ENCODE measurements around the gene ZNF521. TPM values are rescaled to one million over a fixed set of nuclear protein-coding genes. Genes with fewer than 3 reads are reported as not detected.
A peak's percentile ranks its signal among the peaks of the same experiment; 100 is the strongest.
"Not testable (repeated sequence)": the region's sequence is repeated elsewhere in the genome, so short reads cannot be mapped to it uniquely, and the experiment has no call there.

The ZNF521 gene
- total RNA-seq, 1 experiment from 2014 or later: 5.1 TPM

DNA sequence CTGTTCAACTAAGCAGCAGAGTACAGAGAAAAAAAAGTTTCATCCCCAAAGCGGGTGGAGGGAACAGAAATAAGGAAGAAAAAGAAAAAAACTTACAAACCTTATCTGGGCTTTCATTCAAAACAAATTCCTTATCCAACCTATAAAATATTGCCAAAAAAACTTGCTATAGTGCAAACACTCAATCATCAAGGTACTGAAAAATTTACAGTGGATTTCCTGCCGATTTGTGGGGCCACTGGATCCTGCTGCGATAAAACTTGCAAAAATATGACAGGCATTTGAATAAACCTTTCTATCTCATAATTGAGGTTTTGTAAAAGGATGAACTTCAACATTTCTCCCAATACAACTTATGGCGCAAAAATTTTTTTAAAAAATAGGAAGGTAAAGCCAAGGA, 77.0 kb downstream of the ZNF521 start:
- Histone ChIP-seq H3K36me3 (replicated peaks; ENCODE audit: control insufficient read depth, insufficient read depth, low read length) (no peaks in the 10 kb centered on the region), H3K27me3 (ENCODE audit: control insufficient read depth, insufficient read depth, low read length) (no peaks in the 10 kb centered on the region), H3K4me3 (ENCODE audit: insufficient read depth, low read depth, low read length) (no peak overlapping the region)
- DNase-seq: no peak

DNA sequence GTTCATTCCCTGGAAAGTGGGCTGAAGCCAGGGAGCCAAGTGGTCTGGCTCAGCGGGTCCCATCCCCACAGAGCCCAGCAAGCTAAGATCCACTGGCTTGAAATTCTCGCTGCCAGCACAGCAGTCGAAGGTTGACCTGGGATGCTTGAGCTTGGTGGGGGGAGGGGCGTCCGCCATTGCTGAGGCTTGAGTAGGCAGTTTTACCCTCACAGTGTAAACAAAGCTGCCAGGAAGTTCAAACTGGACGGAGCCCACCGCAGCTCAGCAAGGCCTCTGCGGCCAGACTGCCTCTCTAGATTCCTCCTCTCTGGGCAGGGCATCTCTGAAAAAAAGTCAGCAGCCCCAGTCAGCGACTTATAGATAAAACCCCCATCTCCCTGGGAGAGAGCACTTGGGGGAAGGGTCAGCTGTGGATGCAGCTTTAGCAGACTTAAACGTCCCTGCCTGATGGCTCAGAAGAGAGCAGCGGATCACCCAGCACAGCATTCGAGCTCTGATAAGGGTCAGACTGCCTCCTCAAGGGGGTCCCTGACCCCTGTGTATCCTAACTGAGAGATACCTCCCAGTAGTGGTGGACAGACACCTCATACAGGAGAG, 84.9 kb downstream of the ZNF521 start:
- not testable (repeated sequence) for H3K36me3 ChIP-seq (replicated peaks; ENCODE audit: control insufficient read depth, insufficient read depth, low read length); DNase-seq; H3K27me3 ChIP-seq (ENCODE audit: control insufficient read depth, insufficient read depth, low read length); H3K4me3 ChIP-seq (ENCODE audit: insufficient read depth, low read depth, low read length)

GRCh38 chr18:25262920-25263319, 89.0 kb downstream of the ZNF521 start:
- no peak overlapping the region for H3K4me3 ChIP-seq (ENCODE audit: insufficient read depth, low read depth, low read length)
- H3K36me3 ChIP-seq (replicated peaks; ENCODE audit: control insufficient read depth, insufficient read depth, low read length): no peaks in the 10 kb centered on the region
- no peak for DNase-seq
- H3K27me3 ChIP-seq (ENCODE audit: control insufficient read depth, insufficient read depth, low read length): peaks cover 2% of the 10 kb centered on the region; the same call in 1 of the 2 replicates

DNA sequence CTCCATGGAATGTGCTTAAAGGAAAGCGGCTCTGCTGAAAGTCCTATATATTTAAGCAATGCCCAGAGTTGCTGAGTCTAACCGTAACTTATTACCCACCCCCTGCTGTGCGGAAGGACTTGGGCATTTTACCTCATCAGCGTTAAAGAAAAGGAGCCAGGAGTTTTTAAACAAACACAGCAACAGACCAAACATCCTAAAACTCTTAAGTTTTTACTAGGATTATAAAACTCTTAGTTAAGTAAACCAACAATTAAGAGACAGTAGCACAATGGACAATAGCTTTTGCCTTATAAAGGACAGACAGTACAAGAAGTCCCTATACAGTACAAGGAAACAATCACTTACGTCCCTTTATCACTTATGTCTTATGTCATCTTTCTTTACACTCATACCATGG, 90.2 kb downstream of the ZNF521 start:
- DNase-seq: no peak
- no peak overlapping the region for H3K4me3 ChIP-seq (ENCODE audit: insufficient read depth, low read depth, low read length)
- peaks cover 2% of the 10 kb centered on the region; the same call in 1 of the 2 replicates for H3K27me3 ChIP-seq (ENCODE audit: control insufficient read depth, insufficient read depth, low read length)
- no peaks in the 10 kb centered on the region for H3K36me3 ChIP-seq (replicated peaks; ENCODE audit: control insufficient read depth, insufficient read depth, low read length)

DNA sequence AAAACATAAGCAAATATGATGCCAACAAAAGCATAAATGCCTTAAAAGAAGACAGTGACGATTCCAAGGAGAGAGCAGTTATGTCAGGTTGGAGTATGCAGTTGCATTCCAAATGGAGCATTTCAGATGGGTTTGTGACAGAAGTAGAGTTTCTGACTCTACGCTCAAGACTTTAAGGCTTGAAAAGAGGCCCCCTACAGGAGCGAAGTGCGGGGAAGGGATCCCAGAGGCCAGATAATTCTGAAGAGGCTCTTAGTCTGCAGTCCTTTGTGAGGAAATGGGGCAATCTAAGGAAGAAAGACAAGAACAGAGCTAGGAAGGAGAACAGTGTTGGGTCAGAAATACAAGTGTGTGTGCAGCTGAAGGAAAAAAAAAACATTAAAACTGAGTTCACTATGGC, 95.5 kb downstream of the ZNF521 start:
- peak; percentile 18 for DNase-seq
- Histone ChIP-seq H3K4me3 (ENCODE audit: insufficient read depth, low read depth, low read length) (no peak overlapping the region), H3K27me3 (ENCODE audit: control insufficient read depth, insufficient read depth, low read length) (peaks cover 2% of the 10 kb centered on the region; the same call in 1 of the 2 replicates), H3K36me3 (replicated peaks; ENCODE audit: control insufficient read depth, insufficient read depth, low read length) (no peaks in the 10 kb centered on the region)

GRCh38 chr18:25253779-25254178, 98.2 kb downstream of the ZNF521 start:
- Histone ChIP-seq H3K4me3 (ENCODE audit: insufficient read depth, low read depth, low read length) (no peak overlapping the region), H3K27me3 (ENCODE audit: control insufficient read depth, insufficient read depth, low read length) (no peaks in the 10 kb centered on the region), H3K36me3 (replicated peaks; ENCODE audit: control insufficient read depth, insufficient read depth, low read length) (no peaks in the 10 kb centered on the region)
- no peak for DNase-seq

- no peaks in the 10 kb centered on the region for H3K27me3 ChIP-seq (ENCODE audit: control insufficient read depth, insufficient read depth, low read length)
- DNase-seq: no peak
- H3K4me3 ChIP-seq (ENCODE audit: insufficient read depth, low read depth, low read length): no peak overlapping the region
- no peaks in the 10 kb centered on the region for H3K36me3 ChIP-seq (replicated peaks; ENCODE audit: control insufficient read depth, insufficient read depth, low read length)
Measured at GRCh38 chr18:25253136-25253535, 98.8 kb downstream of the ZNF521 start.

- Histone ChIP-seq H3K4me3 (ENCODE audit: insufficient read depth, low read depth, low read length) (no peak overlapping the region), H3K27me3 (ENCODE audit: control insufficient read depth, insufficient read depth, low read length) (no peaks in the 10 kb centered on the region), H3K36me3 (replicated peaks; ENCODE audit: control insufficient read depth, insufficient read depth, low read length) (no peaks in the 10 kb centered on the region)
- DNase-seq: no peak
Measured at GRCh38 chr18:25251068-25251467, 100.9 kb downstream of the ZNF521 start.

DNA sequence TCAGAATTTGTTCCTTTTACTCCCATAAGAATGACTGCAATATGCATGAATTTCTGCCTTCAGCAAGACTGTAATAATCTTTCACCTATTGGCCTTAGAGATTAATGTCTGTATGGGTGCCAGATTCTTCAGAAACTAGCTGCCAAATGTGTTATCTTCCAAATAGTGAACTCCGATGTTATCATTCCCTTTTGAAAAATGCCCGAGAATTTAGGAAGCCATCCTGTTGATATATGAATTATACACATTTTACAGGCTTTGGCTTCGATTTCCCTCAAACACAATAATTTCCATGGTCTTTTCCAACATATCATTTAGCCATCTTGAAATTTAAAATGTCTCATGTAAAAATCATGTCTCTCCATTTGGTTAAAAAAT, 101.5 kb downstream of the ZNF521 start:
- Histone ChIP-seq H3K36me3 (replicated peaks; ENCODE audit: control insufficient read depth, insufficient read depth, low read length) (no peaks in the 10 kb centered on the region), H3K4me3 (ENCODE audit: insufficient read depth, low read depth, low read length) (no peak overlapping the region), H3K27me3 (ENCODE audit: control insufficient read depth, insufficient read depth, low read length) (no peaks in the 10 kb centered on the region)
- no peak for DNase-seq

GRCh38 chr18:25248755-25249154, 103.2 kb downstream of the ZNF521 start:
- no peaks in the 10 kb centered on the region for H3K36me3 ChIP-seq (replicated peaks; ENCODE audit: control insufficient read depth, insufficient read depth, low read length)
- no peak for DNase-seq
- no peaks in the 10 kb centered on the region for H3K27me3 ChIP-seq (ENCODE audit: control insufficient read depth, insufficient read depth, low read length)
- no peak overlapping the region for H3K4me3 ChIP-seq (ENCODE audit: insufficient read depth, low read depth, low read length)

DNA sequence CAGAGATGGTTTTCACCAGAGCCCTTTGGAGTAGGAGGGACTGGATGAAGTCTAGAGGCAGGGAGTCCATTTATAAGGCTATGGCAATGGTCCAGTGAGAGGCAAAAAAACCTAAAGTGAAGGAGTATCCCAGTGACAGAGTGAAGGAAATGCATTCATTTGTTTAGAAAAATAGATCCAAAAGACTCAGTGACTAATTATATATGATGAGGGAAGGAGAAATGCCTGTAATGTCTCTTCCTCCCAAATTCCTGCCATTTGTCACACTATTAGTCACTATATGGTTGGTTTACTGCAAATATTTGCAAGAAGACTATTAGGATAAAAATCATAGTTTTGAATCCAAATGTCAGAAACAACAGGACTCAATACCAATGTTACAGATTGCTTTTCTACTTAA, 104.2 kb downstream of the ZNF521 start:
- Histone ChIP-seq H3K27me3 (ENCODE audit: control insufficient read depth, insufficient read depth, low read length) (no peaks in the 10 kb centered on the region), H3K4me3 (ENCODE audit: insufficient read depth, low read depth, low read length) (no peak overlapping the region), H3K36me3 (replicated peaks; ENCODE audit: control insufficient read depth, insufficient read depth, low read length) (no peaks in the 10 kb centered on the region)
- DNase-seq: no peak

DNA sequence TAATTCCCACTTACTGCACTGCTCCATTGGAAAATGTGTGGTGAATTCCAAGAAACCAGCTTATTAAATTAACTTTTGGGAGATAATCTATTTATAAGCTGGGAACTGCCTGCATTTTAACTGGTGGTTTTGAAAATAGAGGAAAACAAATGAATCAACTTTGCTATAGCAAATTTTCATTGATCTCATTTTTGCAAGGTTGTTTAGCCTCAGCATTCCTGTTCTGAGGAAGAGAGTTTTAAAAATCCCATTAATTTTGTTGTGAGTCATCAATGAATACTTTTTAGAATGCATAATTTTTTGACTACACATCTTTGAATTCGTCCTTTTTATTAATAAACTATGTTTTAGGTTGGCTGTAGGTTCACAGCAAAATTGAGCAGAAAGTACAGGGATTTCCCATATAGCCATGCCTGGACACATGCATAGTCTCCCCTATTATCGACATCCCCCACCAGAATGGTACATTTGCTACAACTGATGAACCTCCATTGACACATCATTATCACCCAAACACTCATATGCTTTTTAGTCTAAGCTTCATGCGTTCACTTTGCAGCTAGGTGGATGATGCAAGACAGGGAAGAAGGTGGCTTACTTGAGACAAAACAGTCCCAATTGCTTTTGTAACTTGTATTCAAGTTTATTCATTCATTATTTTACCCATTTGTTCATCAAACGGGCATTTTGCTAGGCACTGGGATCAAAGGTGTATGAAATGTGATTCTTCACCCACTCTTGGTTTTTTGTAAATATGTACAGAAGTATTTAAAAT, 106.9 kb downstream of the ZNF521 start:
- DNase-seq: no peak
- Histone ChIP-seq H3K27me3 (ENCODE audit: control insufficient read depth, insufficient read depth, low read length) (no peaks in the 10 kb centered on the region), H3K36me3 (replicated peaks; ENCODE audit: control insufficient read depth, insufficient read depth, low read length) (no peaks in the 10 kb centered on the region), H3K4me3 (ENCODE audit: insufficient read depth, low read depth, low read length) (no peak overlapping the region)

- no peak for DNase-seq
Measured at GRCh38 chr18:25244170-25244569, 107.8 kb downstream of the ZNF521 start.

DNA sequence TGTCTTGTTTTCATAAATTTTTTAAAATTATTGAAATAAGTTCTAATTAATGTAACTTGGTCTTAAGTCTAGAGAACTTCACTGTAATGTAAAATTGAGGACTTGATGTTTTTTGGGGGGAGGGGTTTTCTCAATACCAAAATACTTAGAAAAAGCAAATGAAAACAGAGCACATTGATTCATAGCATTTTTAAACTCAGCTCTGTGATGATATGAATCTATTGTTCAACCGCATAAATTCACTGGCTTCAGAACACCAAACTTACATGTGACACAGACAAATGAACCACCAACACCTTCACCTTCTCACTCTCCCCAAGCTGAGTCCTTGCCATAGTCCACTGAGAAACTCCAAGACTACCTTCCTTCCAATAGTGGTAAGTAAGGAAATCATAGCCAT, 108.2 kb downstream of the ZNF521 start:
- no peak overlapping the region for H3K4me3 ChIP-seq (ENCODE audit: insufficient read depth, low read depth, low read length)
- no peaks in the 10 kb centered on the region for H3K27me3 ChIP-seq (ENCODE audit: control insufficient read depth, insufficient read depth, low read length)

More at GRCh38 chr18:25244170-25244569, 107.8 kb downstream of the ZNF521 start:
- H3K27me3 ChIP-seq (ENCODE audit: control insufficient read depth, insufficient read depth, low read length): no peaks in the 10 kb centered on the region
- H3K36me3 ChIP-seq (replicated peaks; ENCODE audit: control insufficient read depth, insufficient read depth, low read length): no peaks in the 10 kb centered on the region
- no peak overlapping the region for H3K4me3 ChIP-seq (ENCODE audit: insufficient read depth, low read depth, low read length)

DNA sequence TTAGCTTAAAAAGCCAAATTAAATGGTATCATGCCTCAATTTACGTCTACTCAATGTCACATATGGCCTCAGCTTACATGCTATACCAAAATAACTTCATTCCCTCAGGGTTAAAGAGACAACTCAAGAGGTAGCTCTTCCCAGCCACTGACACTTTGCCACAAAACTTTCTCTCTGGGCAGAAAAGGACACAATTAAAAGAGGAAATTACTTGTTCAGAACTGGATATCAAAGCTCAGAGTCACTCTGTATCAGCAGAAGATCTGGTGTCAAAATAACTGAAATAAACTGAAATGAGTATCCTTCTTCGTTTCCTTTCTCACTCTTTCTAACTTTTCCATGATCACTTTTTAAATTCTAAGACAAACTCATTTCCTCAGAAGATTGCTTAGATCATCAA, 108.7 kb downstream of the ZNF521 start:
- DNase-seq: no peak
- Histone ChIP-seq H3K27me3 (ENCODE audit: control insufficient read depth, insufficient read depth, low read length) (no peaks in the 10 kb centered on the region), H3K36me3 (replicated peaks; ENCODE audit: control insufficient read depth, insufficient read depth, low read length) (no peaks in the 10 kb centered on the region), H3K4me3 (ENCODE audit: insufficient read depth, low read depth, low read length) (no peak overlapping the region)

More for the DNA sequence above, 108.2 kb downstream of the ZNF521 start:
- DNase-seq: no peak
- no peaks in the 10 kb centered on the region for H3K36me3 ChIP-seq (replicated peaks; ENCODE audit: control insufficient read depth, insufficient read depth, low read length)

Measured in H7 (cell line).